Hepatocyte (in vitro differentiated cells): ENCODE data around the gene LMLN.

ENCODE experiments used
- CTCF ChIP-seq: fragments of 200-600 bp; sonication (generic); IDR thresholded peaks from 2 replicates; pipeline ENCODE4 v1.5.1; 2016; ENCODE audit warnings: antibody characterized with exemption, mild to moderate bottlenecking; ENCODE audit not compliant: poor library complexity
- EZH2phosphoT487 ChIP-seq: fragments of 200-600 bp; sonication (generic); IDR thresholded peaks from one replicate; pipeline ENCODE4 v1.6.1; 2018; ENCODE audit warnings: antibody characterized with exemption, mild to moderate bottlenecking, low read depth, moderate library complexity; ENCODE audit not compliant: unreplicated experiment, severe bottlenecking

GRCh38 chr3:197949778-197950676 is 10.0 kb upstream of the LMLN start, which contains the start of gene RPL35A:
- TF ChIP-seq EZH2phosphoT487 (no peak), CTCF (no peak)
